ENCODE results near the gene SMARCA1. TPM values are rescaled to one million over a fixed set of nuclear protein-coding genes. Genes with fewer than 3 reads are reported as not detected.
"Not testable (repeated sequence)": the region's sequence is repeated elsewhere in the genome, so short reads cannot be mapped to it uniquely, and the experiment has no call there.

Gene SMARCA1
- not detected for total RNA-seq

- no peak within 1 kb of the TSS for H3K27ac Mint-ChIP-seq
- H3K4me1 Mint-ChIP-seq = peaks cover 5% of the 10 kb centered on the region
- ChIA-PET CTCF (no interaction called here), POLR2A (no interaction called here)
- H3K27me3 Mint-ChIP-seq = peaks cover 30% of the 10 kb centered on the region
- H3K36me3 Mint-ChIP-seq (ENCODE audit: low read depth) = no peaks in the 10 kb centered on the region
- DNase-seq = no peak
- peak within 1 kb of the TSS; percentile 57 for H3K4me3 Mint-ChIP-seq
- no peaks in the 10 kb centered on the region for H3K9me3 Mint-ChIP-seq
These were observed at the start of gene SMARCA1 for GRCh38 chrX:129523079-129523911. Gene SMARCA1, minus strand, starts transcription at chrX:129523490. Its CDS starts 120 bp downstream, at chrX:129523370.

- peaks cover 3% of the 10 kb centered on the region for H3K36me3 Mint-ChIP-seq (ENCODE audit: low read depth)
- no peaks in the 10 kb centered on the region for H3K4me1 Mint-ChIP-seq
- no peak overlapping the region for H3K27ac Mint-ChIP-seq
- ChIA-PET CTCF (no interaction called here), POLR2A (no interaction called here)
- H3K9me3 Mint-ChIP-seq = no peaks in the 10 kb centered on the region
- DNase-seq = no peak
- no peaks in the 10 kb centered on the region for H3K27me3 Mint-ChIP-seq
- H3K4me3 Mint-ChIP-seq = no peak overlapping the region
These were observed 49.1 kb upstream of the SMARCA1 start for GRCh38 chrX:129572422-129572821.

GRCh38 chrX:129568349-129568748 lies 45.1 kb upstream of the SMARCA1 start:
- H3K4me3 Mint-ChIP-seq = no peak overlapping the region
- no peak overlapping the region for H3K27ac Mint-ChIP-seq
- H3K9me3 Mint-ChIP-seq = no peaks in the 10 kb centered on the region
- CTCF ChIA-PET = no interaction called here
- peaks cover 7% of the 10 kb centered on the region for H3K4me1 Mint-ChIP-seq
- no peak for DNase-seq
- POLR2A ChIA-PET = no interaction called here
- no peaks in the 10 kb centered on the region for H3K36me3 Mint-ChIP-seq (ENCODE audit: low read depth)
- H3K27me3 Mint-ChIP-seq = no peaks in the 10 kb centered on the region

GRCh38 chrX:129566073-129566472 lies 42.8 kb upstream of the SMARCA1 start:
- no peak overlapping the region for H3K4me3 Mint-ChIP-seq
- ChIA-PET POLR2A (no interaction called here), CTCF (no interaction called here)
- no peak for DNase-seq
- no peaks in the 10 kb centered on the region for H3K9me3 Mint-ChIP-seq
- peaks cover 9% of the 10 kb centered on the region for H3K36me3 Mint-ChIP-seq (ENCODE audit: low read depth)
- no peaks in the 10 kb centered on the region for H3K27me3 Mint-ChIP-seq
- H3K4me1 Mint-ChIP-seq = peaks cover 7% of the 10 kb centered on the region
- H3K27ac Mint-ChIP-seq = no peak overlapping the region

GRCh38 chrX:129565046-129565650 lies 41.9 kb upstream of the SMARCA1 start:
- Mint-ChIP-seq H3K36me3 (ENCODE audit: low read depth) (peaks cover 9% of the 10 kb centered on the region), H3K4me3 (no peak overlapping the region), H3K4me1 (peaks cover 7% of the 10 kb centered on the region), H3K27me3 (no peaks in the 10 kb centered on the region), H3K27ac (no peak overlapping the region), H3K9me3 (no peaks in the 10 kb centered on the region)
- POLR2A ChIA-PET = no interaction called here
- CTCF ChIA-PET = no interaction called here
- DNase-seq = no peak

- CTCF ChIA-PET; POLR2A ChIA-PET; H3K9me3 Mint-ChIP-seq; H3K36me3 Mint-ChIP-seq (ENCODE audit: low read depth); H3K27me3 Mint-ChIP-seq; H3K4me1 Mint-ChIP-seq; H3K4me3 Mint-ChIP-seq; DNase-seq; H3K27ac Mint-ChIP-seq: not testable (repeated sequence)
These were observed 41.1 kb upstream of the SMARCA1 start for GRCh38 chrX:129564345-129564744.

GRCh38 chrX:129561453-129561852 lies 38.2 kb upstream of the SMARCA1 start:
- CTCF ChIA-PET = no interaction called here
- POLR2A ChIA-PET = no interaction called here
- no peaks in the 10 kb centered on the region for H3K9me3 Mint-ChIP-seq
- no peak overlapping the region for H3K27ac Mint-ChIP-seq
- H3K4me1 Mint-ChIP-seq = peaks cover 7% of the 10 kb centered on the region
- no peaks in the 10 kb centered on the region for H3K27me3 Mint-ChIP-seq
- DNase-seq = no peak
- H3K4me3 Mint-ChIP-seq = no peak overlapping the region
- H3K36me3 Mint-ChIP-seq (ENCODE audit: low read depth) = peaks cover 9% of the 10 kb centered on the region

GRCh38 chrX:129559783-129560182 lies 36.5 kb upstream of the SMARCA1 start:
- no peak overlapping the region for H3K27ac Mint-ChIP-seq
- no peak overlapping the region for H3K4me3 Mint-ChIP-seq
- DNase-seq = no peak
- peaks cover 9% of the 10 kb centered on the region for H3K36me3 Mint-ChIP-seq (ENCODE audit: low read depth)
- ChIA-PET CTCF (no interaction called here), POLR2A (no interaction called here)
- no peaks in the 10 kb centered on the region for H3K27me3 Mint-ChIP-seq
- H3K4me1 Mint-ChIP-seq = no peaks in the 10 kb centered on the region
- no peaks in the 10 kb centered on the region for H3K9me3 Mint-ChIP-seq

GRCh38 chrX:129557844-129558480 lies 34.7 kb upstream of the SMARCA1 start:
- peaks cover 9% of the 10 kb centered on the region for H3K36me3 Mint-ChIP-seq (ENCODE audit: low read depth)
- CTCF ChIA-PET = no interaction called here
- no peaks in the 10 kb centered on the region for H3K9me3 Mint-ChIP-seq
- POLR2A ChIA-PET = no interaction called here
- H3K27ac Mint-ChIP-seq = no peak overlapping the region
- no peaks in the 10 kb centered on the region for H3K27me3 Mint-ChIP-seq
- no peak overlapping the region for H3K4me3 Mint-ChIP-seq
- DNase-seq = no peak
- no peaks in the 10 kb centered on the region for H3K4me1 Mint-ChIP-seq

- Mint-ChIP-seq H3K36me3 (ENCODE audit: low read depth) (no peaks in the 10 kb centered on the region), H3K27ac (no peak overlapping the region), H3K9me3 (no peaks in the 10 kb centered on the region), H3K4me3 (no peak overlapping the region), H3K27me3 (no peaks in the 10 kb centered on the region), H3K4me1 (no peaks in the 10 kb centered on the region)
- CTCF ChIA-PET = no interaction called here
- POLR2A ChIA-PET = no interaction called here
- DNase-seq = no peak
These were observed 33.6 kb upstream of the SMARCA1 start for GRCh38 chrX:129556806-129557315.

GRCh38 chrX:129554816-129555215 lies 31.5 kb upstream of the SMARCA1 start:
- H3K27me3 Mint-ChIP-seq; H3K4me1 Mint-ChIP-seq; H3K27ac Mint-ChIP-seq; POLR2A ChIA-PET; H3K4me3 Mint-ChIP-seq; CTCF ChIA-PET; H3K9me3 Mint-ChIP-seq; H3K36me3 Mint-ChIP-seq (ENCODE audit: low read depth); DNase-seq: not testable (repeated sequence)

GRCh38 chrX:129553619-129554288 lies 30.5 kb upstream of the SMARCA1 start:
- Mint-ChIP-seq H3K4me1 (no peaks in the 10 kb centered on the region), H3K36me3 (ENCODE audit: low read depth) (no peaks in the 10 kb centered on the region), H3K27ac (no peak overlapping the region), H3K27me3 (no peaks in the 10 kb centered on the region), H3K4me3 (no peak overlapping the region), H3K9me3 (no peaks in the 10 kb centered on the region)
- POLR2A ChIA-PET = no interaction called here
- CTCF ChIA-PET = no interaction called here
- no peak for DNase-seq

GRCh38 chrX:129549124-129549523 lies 25.8 kb upstream of the SMARCA1 start:
- no peaks in the 10 kb centered on the region for H3K27me3 Mint-ChIP-seq
- H3K4me3 Mint-ChIP-seq = no peak overlapping the region
- H3K36me3 Mint-ChIP-seq (ENCODE audit: low read depth) = no peaks in the 10 kb centered on the region
- no peak for DNase-seq
- POLR2A ChIA-PET = no interaction called here
- no peaks in the 10 kb centered on the region for H3K9me3 Mint-ChIP-seq
- CTCF ChIA-PET = no interaction called here
- no peaks in the 10 kb centered on the region for H3K4me1 Mint-ChIP-seq
- no peak overlapping the region for H3K27ac Mint-ChIP-seq
